Activated naive CD4-positive, alpha-beta T cell treated with anti-CD3 and anti-CD28 coated beads, Interleukin-2, amount 10 ng/mL, durations not matched to agents 5 hours and 36 hours (primary cell): ENCODE results near the gene CCDC190. TPM values are rescaled to one million over a fixed set of nuclear protein-coding genes. Genes with fewer than 3 reads are reported as not detected.

ENCODE experiments used
- total RNA-seq, 2 experiments: library from RNA; stranded (reverse); gene quantifications; one replicate each; pipeline ENCODE4 v1.2.3, GENCODE V29; 2021

Gene CCDC190, protein sequence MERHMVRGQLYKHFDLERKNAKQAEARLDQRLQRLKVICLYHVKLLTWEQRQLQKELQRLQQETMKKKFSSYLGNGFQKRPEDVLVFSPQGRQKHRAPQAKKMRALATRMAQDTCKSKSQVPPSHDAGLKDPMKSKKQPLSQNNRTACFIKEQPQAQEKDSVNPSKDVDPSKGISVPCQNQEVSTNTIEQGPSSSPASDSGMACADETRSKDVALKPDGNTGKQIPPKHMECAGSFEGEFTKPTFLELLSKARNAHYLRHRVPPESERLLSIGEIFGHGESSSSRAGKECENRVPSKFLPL
- total RNA-seq = not detected

DNA sequence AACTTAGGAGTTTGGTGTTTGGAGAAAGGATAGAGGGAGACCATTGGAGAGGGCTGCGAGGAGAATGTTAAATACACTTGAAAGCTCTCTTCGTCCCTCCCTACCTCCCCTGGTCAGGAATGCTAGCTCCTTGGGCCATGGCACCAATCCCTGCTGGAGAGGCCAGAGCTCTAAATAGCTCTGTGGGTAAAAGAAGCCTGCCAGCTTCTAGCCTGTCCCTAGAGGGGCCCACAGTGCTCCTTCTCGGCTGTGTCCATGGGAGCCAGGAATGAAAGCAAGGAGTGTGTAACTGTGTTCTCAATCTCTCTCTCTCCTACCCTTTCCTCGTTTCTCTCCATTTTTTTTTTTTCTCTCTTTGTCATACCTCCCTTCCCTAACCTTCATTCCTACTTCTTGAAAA, at the start of gene CCDC190:
Gene CCDC190 (minus strand): TSS at position 75 of the 400 bp plus-strand sequence. CDS start 1,529 bp downstream, outside the sequence.

Other genes with a start within 250 kb of the CCDC190 start
- under 1 TPM; 0.08 to 0.24 TPM for gene DDR2, start 228.7 kb downstream of the CCDC190 start, total RNA-seq
- gene HSD17B7, start 70.5 kb downstream of the CCDC190 start, total RNA-seq = 10 to 100 TPM; 26.7 to 27.5 TPM
- not detected for gene RGS4, start 208.2 kb upstream of the CCDC190 start, total RNA-seq